Panc1 (cell line): ENCODE results near the gene ELP2. TPM values are rescaled to one million over a fixed set of nuclear protein-coding genes. Genes with fewer than 3 reads are reported as not detected.

Source experiments
- ATAC-seq: fragments of 200-7000 bp; cut with Tn5 transposase; 2 replicates; pipeline ENCODE4 v1.9.1; 2020; ENCODE audit warnings: mild to moderate bottlenecking, moderate library complexity
- BruUV-seq: library from RNA; stranded (reverse); fragments of 400-500 nt; replicated peaks from 2 replicates; lab custom pipeline; 2021; lab: Mats Ljungman, UMichigan
- CTCF ChIA-PET: fragments of 300-600 bp; sonication (Branson Sonifier 250); formaldehyde crosslinking; loops from one replicate; lab custom pipeline; 2022; ENCODE audit warnings: antibody characterized with exemption; lab: Charles Lee
- POLR2A ChIA-PET: fragments of 300-600 bp; sonication (Branson Sonifier 250); formaldehyde crosslinking; loops from one replicate; lab custom pipeline; 2022; ENCODE audit warnings: antibody characterized with exemption; lab: Charles Lee
- DNase-seq: peaks from one replicate; pipeline ENCODE4 v3.0.0-alpha.2; 2010; ENCODE audit warnings: low read depth, low spot score
- H3K27ac ChIP-seq: 2 replicates; pipeline ENCODE4 v1.5.1; 2011; ENCODE audit warnings: mild to moderate bottlenecking, low read length, inconsistent platforms
- H3K27me3 ChIP-seq: fragments of 200-500 bp; sonication (Bioruptor generic); 2 replicates; pipeline ENCODE4 v1.6.0; 2014; ENCODE audit warnings: low read length, inconsistent platforms; ENCODE audit not compliant: control insufficient read depth, insufficient read depth
- H3K36me3 ChIP-seq: fragments of 200-500 bp; sonication (Bioruptor generic); 2 replicates; pipeline ENCODE4 v1.5.1; 2014; ENCODE audit warnings: inconsistent platforms, mild to moderate bottlenecking, low read length, moderate library complexity; ENCODE audit not compliant: control insufficient read depth, insufficient read depth
- H3K4me1 ChIP-seq: 2 replicates; pipeline ENCODE4 v1.5.1; 2011; ENCODE audit warnings: inconsistent platforms, mild to moderate bottlenecking, low read length, moderate library complexity; ENCODE audit not compliant: control insufficient read depth, insufficient read depth
- H3K4me3 ChIP-seq, 2 experiments: 2 replicates each; pipeline ENCODE4 v1.5.1; 2011 to 2012; ENCODE audit warnings: low read depth in 2 of 2, low read length in 2 of 2, mild to moderate bottlenecking in 2 of 2, inconsistent platforms in 1 of 2, moderate library complexity in 1 of 2
- H3K9me3 ChIP-seq: fragments of 200-500 bp; sonication (Bioruptor generic); 2 replicates; pipeline ENCODE4 v1.5.1; 2014; ENCODE audit warnings: low read depth, mild to moderate bottlenecking, inconsistent platforms, low read length, moderate library complexity; ENCODE audit not compliant: control insufficient read depth, insufficient read depth
- POLR2AphosphoS5 ChIP-seq: IDR thresholded peaks from 2 replicates; pipeline ENCODE4 v1.6.1; 2012; ENCODE audit warnings: mild to moderate bottlenecking, low read depth, low read length, moderate library complexity
- TCF7L2 ChIP-seq: IDR thresholded peaks from 2 replicates; pipeline ENCODE4 v1.6.1; 2011; ENCODE audit warnings: mild to moderate bottlenecking, low read depth, low read length, inconsistent platforms
- in situ Hi-C: cut with HindIII; loops from 2 replicates; pipeline ENCODE4 v1.10.0; 2016; ENCODE audit warnings: low sequenced_read_pairs, low pct_unique_long_range_greater_than_20kb
- intact Hi-C: fragments of 100-400 bp; cut with micrococcal nuclease; formaldehyde crosslinking; loops from one replicate; pipeline ENCODE4 v1.10.0; 2022; ENCODE audit not compliant: unreplicated experiment
- total RNA-seq: library from RNA; stranded (reverse); gene quantifications from one replicate; pipeline ENCODE4 v1.2.1, GENCODE V29; 2021; ENCODE audit not compliant: unreplicated experiment
- TF ChIP-seq, protein P1 (sequence below), 2 experiments: IDR thresholded peaks; 2 replicates each; pipeline ENCODE4 v1.6.1; 2011 to 2012; ENCODE audit warnings: low read depth in 2 of 2, control low read depth in 1 of 2, low read length in 1 of 2, mild to moderate bottlenecking in 1 of 2, moderate library complexity in 1 of 2; ENCODE audit not compliant: insufficient read depth in 1 of 2
- TF ChIP-seq, protein P2 (sequence below): fragments of 450-650 bp; IDR thresholded peaks from 2 replicates; pipeline ENCODE4 v1.5.1; 2017; ENCODE audit warnings: mild to moderate bottlenecking

Gene ELP2
- total RNA-seq, 1 experiment from 2014 or later, result 48.8 TPM

DNA sequence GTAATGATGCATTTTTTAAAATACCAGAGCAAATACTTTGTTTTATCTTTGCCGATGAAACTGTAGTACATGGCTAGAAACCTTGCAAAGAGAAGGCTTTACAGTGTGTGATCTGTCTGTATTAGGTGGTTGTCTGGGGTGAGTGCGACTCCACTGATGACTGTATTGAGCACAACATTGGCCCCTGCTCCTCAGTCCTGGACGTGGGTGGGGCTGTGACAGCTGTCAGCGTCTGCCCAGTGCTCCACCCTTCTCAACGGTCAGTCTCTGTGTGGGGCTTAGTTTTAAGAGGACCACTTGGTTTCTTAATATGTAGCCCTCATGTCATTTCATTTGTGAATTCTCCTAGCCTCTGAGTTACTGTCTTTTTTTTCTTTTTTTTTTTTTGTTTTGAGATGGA is 40.2 kb downstream of the ELP2 start:
- POLR2A ChIA-PET, result no interaction called here
- intact Hi-C loops (no loop called here), in situ Hi-C loops (no loop called here)
- Histone ChIP-seq H3K36me3 (peaks cover 11% of the 10 kb centered on the region; the same call in 1 of the 2 replicates), H3K27me3 (no peaks in the 10 kb centered on the region), H3K9me3 (no peaks in the 10 kb centered on the region), H3K4me1 (no peaks in the 10 kb centered on the region), H3K4me3 (no peak overlapping the region), H3K27ac (no peak overlapping the region)
- TF ChIP-seq TCF7L2, result no peak
- TF ChIP-seq, protein P1, sequence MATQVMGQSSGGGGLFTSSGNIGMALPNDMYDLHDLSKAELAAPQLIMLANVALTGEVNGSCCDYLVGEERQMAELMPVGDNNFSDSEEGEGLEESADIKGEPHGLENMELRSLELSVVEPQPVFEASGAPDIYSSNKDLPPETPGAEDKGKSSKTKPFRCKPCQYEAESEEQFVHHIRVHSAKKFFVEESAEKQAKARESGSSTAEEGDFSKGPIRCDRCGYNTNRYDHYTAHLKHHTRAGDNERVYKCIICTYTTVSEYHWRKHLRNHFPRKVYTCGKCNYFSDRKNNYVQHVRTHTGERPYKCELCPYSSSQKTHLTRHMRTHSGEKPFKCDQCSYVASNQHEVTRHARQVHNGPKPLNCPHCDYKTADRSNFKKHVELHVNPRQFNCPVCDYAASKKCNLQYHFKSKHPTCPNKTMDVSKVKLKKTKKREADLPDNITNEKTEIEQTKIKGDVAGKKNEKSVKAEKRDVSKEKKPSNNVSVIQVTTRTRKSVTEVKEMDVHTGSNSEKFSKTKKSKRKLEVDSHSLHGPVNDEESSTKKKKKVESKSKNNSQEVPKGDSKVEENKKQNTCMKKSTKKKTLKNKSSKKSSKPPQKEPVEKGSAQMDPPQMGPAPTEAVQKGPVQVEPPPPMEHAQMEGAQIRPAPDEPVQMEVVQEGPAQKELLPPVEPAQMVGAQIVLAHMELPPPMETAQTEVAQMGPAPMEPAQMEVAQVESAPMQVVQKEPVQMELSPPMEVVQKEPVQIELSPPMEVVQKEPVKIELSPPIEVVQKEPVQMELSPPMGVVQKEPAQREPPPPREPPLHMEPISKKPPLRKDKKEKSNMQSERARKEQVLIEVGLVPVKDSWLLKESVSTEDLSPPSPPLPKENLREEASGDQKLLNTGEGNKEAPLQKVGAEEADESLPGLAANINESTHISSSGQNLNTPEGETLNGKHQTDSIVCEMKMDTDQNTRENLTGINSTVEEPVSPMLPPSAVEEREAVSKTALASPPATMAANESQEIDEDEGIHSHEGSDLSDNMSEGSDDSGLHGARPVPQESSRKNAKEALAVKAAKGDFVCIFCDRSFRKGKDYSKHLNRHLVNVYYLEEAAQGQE (IDR thresholded peaks at IDR 0.05; ENCODE audit: insufficient read depth in 1 of 2, low read depth in 2 of 2, low read length in 1 of 2), result no peak
- TF ChIP-seq, protein P2, sequence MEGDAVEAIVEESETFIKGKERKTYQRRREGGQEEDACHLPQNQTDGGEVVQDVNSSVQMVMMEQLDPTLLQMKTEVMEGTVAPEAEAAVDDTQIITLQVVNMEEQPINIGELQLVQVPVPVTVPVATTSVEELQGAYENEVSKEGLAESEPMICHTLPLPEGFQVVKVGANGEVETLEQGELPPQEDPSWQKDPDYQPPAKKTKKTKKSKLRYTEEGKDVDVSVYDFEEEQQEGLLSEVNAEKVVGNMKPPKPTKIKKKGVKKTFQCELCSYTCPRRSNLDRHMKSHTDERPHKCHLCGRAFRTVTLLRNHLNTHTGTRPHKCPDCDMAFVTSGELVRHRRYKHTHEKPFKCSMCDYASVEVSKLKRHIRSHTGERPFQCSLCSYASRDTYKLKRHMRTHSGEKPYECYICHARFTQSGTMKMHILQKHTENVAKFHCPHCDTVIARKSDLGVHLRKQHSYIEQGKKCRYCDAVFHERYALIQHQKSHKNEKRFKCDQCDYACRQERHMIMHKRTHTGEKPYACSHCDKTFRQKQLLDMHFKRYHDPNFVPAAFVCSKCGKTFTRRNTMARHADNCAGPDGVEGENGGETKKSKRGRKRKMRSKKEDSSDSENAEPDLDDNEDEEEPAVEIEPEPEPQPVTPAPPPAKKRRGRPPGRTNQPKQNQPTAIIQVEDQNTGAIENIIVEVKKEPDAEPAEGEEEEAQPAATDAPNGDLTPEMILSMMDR, result no peak
- BruUV-seq, result no TSS peak
- ATAC-seq, result no peak
- no peak for DNase-seq
- CTCF ChIA-PET, result no interaction called here

DNA sequence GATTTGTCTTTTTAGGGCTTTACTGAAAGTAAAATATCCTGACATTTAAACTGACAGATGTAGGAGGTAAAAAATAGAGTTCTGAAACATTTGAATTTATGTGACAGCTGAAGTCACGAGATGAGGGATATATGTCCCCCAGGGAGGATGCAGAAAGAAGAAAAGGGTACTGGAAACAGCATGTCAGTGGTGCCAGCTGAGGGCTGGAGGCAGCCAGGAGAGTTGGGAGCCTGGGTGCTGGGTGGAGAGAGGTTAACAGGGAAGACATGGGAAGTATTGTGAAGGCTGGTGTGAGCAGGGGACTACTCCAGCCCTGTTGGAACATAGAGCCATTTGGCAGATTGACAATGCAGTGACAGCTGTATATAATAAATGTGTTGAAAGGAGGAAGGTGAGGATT is 45.8 kb downstream of the ELP2 start:
- intact Hi-C loops, result no loop called here
- no TSS peak for BruUV-seq
- no peak for ATAC-seq
- H3K9me3 ChIP-seq, result no peaks in the 10 kb centered on the region
- TF ChIP-seq POLR2AphosphoS5 (no peak), TCF7L2 (no peak)
- TF ChIP-seq, protein P1 (IDR thresholded peaks at IDR 0.05; ENCODE audit: insufficient read depth in 1 of 2, low read depth in 2 of 2, low read length in 1 of 2), result no peak
- H3K4me1 ChIP-seq, result no peaks in the 10 kb centered on the region
- no peak for DNase-seq
- in situ Hi-C loops, result no loop called here
- peaks cover 7% of the 10 kb centered on the region; the same call in 1 of the 2 replicates for H3K36me3 ChIP-seq
- CTCF ChIA-PET, result no interaction called here
- no peaks in the 10 kb centered on the region for H3K27me3 ChIP-seq
- no peak overlapping the region for H3K4me3 ChIP-seq
- POLR2A ChIA-PET, result no interaction called here
- H3K27ac ChIP-seq, result no peak overlapping the region
